Measurements from ENCODE around the gene METAP2.
"Not testable (repeated sequence)": the region's sequence is repeated elsewhere in the genome, so short reads cannot be mapped to it uniquely, and the experiment has no call there.

Gene METAP2

GRCh38 chr12:95445884-95446505 is 28.0 kb upstream of the METAP2 start:
- Histone ChIP-seq H3K4me1 (ENCODE audit: control insufficient read depth, insufficient read depth, low read length) (no peaks in the 10 kb centered on the region), H3K4me3 (ENCODE audit: low read depth, low read length) (no peak overlapping the region), H3K36me3 (ENCODE audit: control insufficient read depth in 2 of 2, insufficient read depth in 1 of 2, low read length in 2 of 2) (no peaks in the 10 kb centered on the region), H3K27ac (ENCODE audit: extremely low read depth, low read depth, low read length) (no peak overlapping the region), H3K9me3 (ENCODE audit: control insufficient read depth, insufficient read depth, low read depth, low read length) (no peaks in the 10 kb centered on the region)
- POLR2A ChIA-PET: no interaction called here
- CTCF ChIA-PET: interaction anchor here (1.1 kb wide), 1 partner anchor 89 kb away, joined by 3 read pairs; no protein-coding TSS in a partner anchor
- TF ChIP-seq ZBTB7A (tag by site-specific recombination; IDR thresholded peaks at IDR 0.05; ENCODE audit: low read depth) (no peak), ZNF223 (tag by site-specific recombination; IDR thresholded peaks at IDR 0.05) (no peak), PRDM1 (tag by site-specific recombination; IDR thresholded peaks at IDR 0.05) (no peak), HOXA7 (CRISPR knock-in tag; IDR thresholded peaks at IDR 0.05; ENCODE audit: borderline replicate concordance) (no peak), SP7 (tag by site-specific recombination; IDR thresholded peaks at IDR 0.05) (no peak), ZNF48 (tag by site-specific recombination; IDR thresholded peaks at IDR 0.05) (no peak), ZNF580 (tag by site-specific recombination; IDR thresholded peaks at IDR 0.05) (no peak), ATF2 (tag by site-specific recombination; IDR thresholded peaks at IDR 0.05; ENCODE audit: low read depth) (no peak), ZNF664 (tag by site-specific recombination; IDR thresholded peaks at IDR 0.05) (no peak), ZBTB10 (tag by site-specific recombination; IDR thresholded peaks at IDR 0.05) (no peak), KLF17 (tag by site-specific recombination; IDR thresholded peaks at IDR 0.05) (no peak), SCRT1 (tag by site-specific recombination; IDR thresholded peaks at IDR 0.05; ENCODE audit: borderline replicate concordance) (no peak), ZNF768 (tag by site-specific recombination; IDR thresholded peaks at IDR 0.05) (no peak), ZNF248 (tag by site-specific recombination; IDR thresholded peaks at IDR 0.05) (no peak), BCL11A (tag by site-specific recombination; IDR thresholded peaks at IDR 0.05; ENCODE audit: low read depth) (no peak)
- TF ChIP-seq, protein P1, sequence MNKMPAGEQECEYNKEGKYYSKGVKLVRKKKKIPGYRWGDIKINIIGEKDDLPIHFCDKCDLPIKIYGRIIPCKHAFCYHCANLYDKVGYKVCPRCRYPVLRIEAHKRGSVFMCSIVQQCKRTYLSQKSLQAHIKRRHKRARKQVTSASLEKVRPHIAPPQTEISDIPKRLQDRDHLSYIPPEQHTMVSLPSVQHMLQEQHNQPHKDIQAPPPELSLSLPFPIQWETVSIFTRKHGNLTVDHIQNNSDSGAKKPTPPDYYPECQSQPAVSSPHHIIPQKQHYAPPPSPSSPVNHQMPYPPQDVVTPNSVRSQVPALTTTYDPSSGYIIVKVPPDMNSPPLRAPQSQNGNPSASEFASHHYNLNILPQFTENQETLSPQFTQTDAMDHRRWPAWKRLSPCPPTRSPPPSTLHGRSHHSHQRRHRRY (tag by site-specific recombination; IDR thresholded peaks at IDR 0.05): no peak
- TF ChIP-seq, protein P2, sequence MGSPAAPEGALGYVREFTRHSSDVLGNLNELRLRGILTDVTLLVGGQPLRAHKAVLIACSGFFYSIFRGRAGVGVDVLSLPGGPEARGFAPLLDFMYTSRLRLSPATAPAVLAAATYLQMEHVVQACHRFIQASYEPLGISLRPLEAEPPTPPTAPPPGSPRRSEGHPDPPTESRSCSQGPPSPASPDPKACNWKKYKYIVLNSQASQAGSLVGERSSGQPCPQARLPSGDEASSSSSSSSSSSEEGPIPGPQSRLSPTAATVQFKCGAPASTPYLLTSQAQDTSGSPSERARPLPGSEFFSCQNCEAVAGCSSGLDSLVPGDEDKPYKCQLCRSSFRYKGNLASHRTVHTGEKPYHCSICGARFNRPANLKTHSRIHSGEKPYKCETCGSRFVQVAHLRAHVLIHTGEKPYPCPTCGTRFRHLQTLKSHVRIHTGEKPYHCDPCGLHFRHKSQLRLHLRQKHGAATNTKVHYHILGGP (tag by site-specific recombination; IDR thresholded peaks at IDR 0.05): no peak

DNA sequence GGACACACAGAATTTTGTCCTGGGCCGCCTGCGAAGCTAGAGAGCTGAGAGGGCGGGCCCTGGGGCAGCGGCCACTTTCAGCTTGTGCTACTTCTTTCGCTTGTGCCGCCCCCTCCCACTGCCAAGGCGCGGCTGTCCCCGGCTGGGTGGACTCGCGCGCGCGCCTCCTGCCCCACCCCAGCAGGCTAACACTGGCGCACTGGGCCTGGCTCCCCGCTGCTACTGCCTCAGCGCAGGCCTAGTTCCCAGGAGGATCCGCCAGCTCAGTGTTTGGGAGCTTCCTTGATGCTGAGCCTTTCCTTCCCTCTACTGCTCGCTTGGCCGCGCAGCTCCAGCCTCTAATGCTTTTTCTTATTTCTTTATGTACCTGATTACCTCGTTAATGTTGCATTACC is 27.4 kb upstream of the METAP2 start:
- ChIA-PET CTCF (no interaction called here), POLR2A (interaction anchor here (0.6 kb wide), 1 partner anchor 421 kb away, joined by 9 read pairs; no protein-coding TSS in a partner anchor)
- no peaks in the 10 kb centered on the region for H3K36me3 ChIP-seq (ENCODE audit: control insufficient read depth in 2 of 2, insufficient read depth in 1 of 2, low read length in 2 of 2)
- H3K27ac ChIP-seq (ENCODE audit: extremely low read depth, low read depth, low read length): no peak overlapping the region
- H3K9me3 ChIP-seq (ENCODE audit: control insufficient read depth, insufficient read depth, low read depth, low read length): no peaks in the 10 kb centered on the region
- H3K4me3 ChIP-seq (ENCODE audit: low read depth, low read length): no peak overlapping the region
- no peaks in the 10 kb centered on the region for H3K4me1 ChIP-seq (ENCODE audit: control insufficient read depth, insufficient read depth, low read length)
- TF ChIP-seq ZNF561 (tag by site-specific recombination; IDR thresholded peaks at IDR 0.05; ENCODE audit: borderline replicate concordance) (no peak), ZNF677 (tag by site-specific recombination; IDR thresholded peaks at IDR 0.05) (no peak)

- H3K4me3 ChIP-seq (ENCODE audit: low read depth, low read length); H3K27ac ChIP-seq (ENCODE audit: extremely low read depth, low read depth, low read length); POLR2A ChIA-PET; H3K9me3 ChIP-seq (ENCODE audit: control insufficient read depth, insufficient read depth, low read depth, low read length); H3K4me1 ChIP-seq (ENCODE audit: control insufficient read depth, insufficient read depth, low read length); H3K36me3 ChIP-seq (ENCODE audit: control insufficient read depth in 2 of 2, insufficient read depth in 1 of 2, low read length in 2 of 2): not testable (repeated sequence)
- CTCF ChIA-PET: interaction anchor here (1.2 kb wide), 1 partner anchor 124 kb away, joined by 3 read pairs; no protein-coding TSS in a partner anchor
These were observed 24.3 kb upstream of the METAP2 start for GRCh38 chr12:95449656-95450055.

DNA sequence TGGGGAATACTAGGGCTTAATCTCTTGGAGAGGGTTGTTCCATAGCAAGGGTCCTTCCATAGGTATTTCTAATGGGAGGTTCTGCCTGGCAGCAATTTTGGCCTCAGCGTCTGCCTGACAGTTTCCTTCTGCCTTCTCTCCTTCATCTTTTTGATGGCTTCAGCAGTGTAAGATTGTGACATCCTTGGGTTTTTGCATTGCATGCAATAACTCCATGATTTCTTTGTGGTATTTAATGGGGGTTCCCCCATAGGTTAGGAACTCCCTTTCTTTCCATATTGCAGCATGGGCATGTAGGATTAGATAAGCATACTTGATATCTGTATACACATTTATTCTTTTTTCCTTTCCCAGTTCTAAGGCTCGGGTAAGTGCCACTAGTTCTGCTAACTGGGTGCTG is 21.5 kb upstream of the METAP2 start:
- H3K27ac ChIP-seq (ENCODE audit: extremely low read depth, low read depth, low read length); POLR2A ChIA-PET; CTCF ChIA-PET: not testable (repeated sequence)

More for the DNA sequence above, 21.5 kb upstream of the METAP2 start:
- not testable (repeated sequence) for H3K4me3 ChIP-seq (ENCODE audit: low read depth, low read length); H3K36me3 ChIP-seq (ENCODE audit: control insufficient read depth in 2 of 2, insufficient read depth in 1 of 2, low read length in 2 of 2); H3K4me1 ChIP-seq (ENCODE audit: control insufficient read depth, insufficient read depth, low read length); H3K9me3 ChIP-seq (ENCODE audit: control insufficient read depth, insufficient read depth, low read depth, low read length)

All from HEK293 (cell line).